A673 (cell line): Measurements from ENCODE around the gene ABHD10. TPM values are rescaled to one million over a fixed set of nuclear protein-coding genes. Genes with fewer than 3 reads are reported as not detected.
A peak's percentile ranks its signal among the peaks of the same experiment; 100 is the strongest.

Source experiments
- BruUV-seq: library from RNA; stranded (reverse); fragments of 400-500 nt; replicated peaks from 2 replicates; lab custom pipeline; 2021; lab: Mats Ljungman, UMichigan
- CTCF ChIA-PET: fragments of 300-600 bp; sonication (Branson Sonifier 250); formaldehyde crosslinking; loops from one replicate; lab custom pipeline; 2022; ENCODE audit warnings: antibody characterized with exemption; lab: Charles Lee
- POLR2A ChIA-PET: fragments of 300-600 bp; sonication (Branson Sonifier 250); formaldehyde crosslinking; loops from one replicate; lab custom pipeline; 2022; ENCODE audit warnings: antibody characterized with exemption; ENCODE audit not compliant: low non-redundant PET; lab: Charles Lee
- DNase-seq: peaks from one replicate; pipeline ENCODE4 v3.0.0-alpha.2; 2015; ENCODE audit warnings: low spot score
- H3K27ac ChIP-seq: fragments of 200-600 bp; sonication (generic); 2 replicates; pipeline ENCODE4 v1.5.1; 2016; ENCODE audit warnings: mixed run types, low read depth, mild to moderate bottlenecking, mixed read lengths, antibody characterized with exemption, low read length; ENCODE audit not compliant: poor library complexity, severe bottlenecking
- H3K27me3 ChIP-seq: fragments of 200-600 bp; sonication (generic); replicated peaks from 2 replicates; pipeline ENCODE4 v1.6.1; 2017; ENCODE audit warnings: mixed run types, low read depth, mild to moderate bottlenecking, mixed read lengths, antibody characterized with exemption, low read length; ENCODE audit not compliant: insufficient read depth, poor library complexity
- H3K36me3 ChIP-seq: fragments of 200-600 bp; sonication (generic); 2 replicates; pipeline ENCODE4 v1.6.1; 2016; ENCODE audit warnings: mixed run types, mild to moderate bottlenecking, mixed read lengths, antibody characterized with exemption, low read length; ENCODE audit not compliant: insufficient read depth, poor library complexity, severe bottlenecking
- H3K4me1 ChIP-seq: fragments of 200-600 bp; sonication (generic); 2 replicates; pipeline ENCODE4 v1.6.1; 2017; ENCODE audit warnings: mixed run types, mild to moderate bottlenecking, mixed read lengths, antibody characterized with exemption, low read length; ENCODE audit not compliant: insufficient read depth, poor library complexity, severe bottlenecking
- H3K4me3 ChIP-seq: fragments of 200-600 bp; sonication (generic); 2 replicates; pipeline ENCODE4 v1.5.1; 2016; ENCODE audit warnings: low read depth, mixed run types, mild to moderate bottlenecking, mixed read lengths, low read length; ENCODE audit not compliant: poor library complexity, severe bottlenecking
- H3K9me3 ChIP-seq: fragments of 200-600 bp; sonication (generic); 2 replicates; pipeline ENCODE4 v1.6.1; 2016; ENCODE audit warnings: mixed run types, low read depth, mild to moderate bottlenecking, mixed read lengths, antibody characterized with exemption, low read length; ENCODE audit not compliant: poor library complexity, severe bottlenecking
- CTCF ChIP-seq: fragments of 300-800, 200-600 bp; sonication (generic); conservative IDR thresholded peaks from 2 replicates; pipeline ENCODE4 v1.5.1; 2017; ENCODE audit warnings: low read depth, mild to moderate bottlenecking, antibody characterized with exemption, low read length, moderate library complexity, mixed read lengths
- EZH2 ChIP-seq: fragments of 200-600 bp; sonication (generic); IDR thresholded peaks from 2 replicates; pipeline ENCODE4 v1.6.1; 2017; ENCODE audit warnings: borderline replicate concordance, low read depth, mild to moderate bottlenecking, mixed read lengths, antibody characterized with exemption, low read length; ENCODE audit not compliant: poor library complexity, severe bottlenecking
- intact Hi-C: fragments of 100-400 bp; cut with micrococcal nuclease; formaldehyde crosslinking; loops from one replicate; pipeline ENCODE4 v1.10.0; 2022; ENCODE audit not compliant: unreplicated experiment
- total RNA-seq: library from RNA; stranded (reverse); gene quantifications from 2 replicates; pipeline ENCODE4 v1.2.3, GENCODE V29; 2021

ABHD10 gene
- total RNA-seq, 1 experiment from 2014 or later, result 40.7 TPM

- ChIA-PET CTCF (no interaction called here), POLR2A (no interaction called here)
- peaks cover 39% of the 10 kb centered on the region for H3K4me1 ChIP-seq
- H3K36me3 ChIP-seq, result no peaks in the 10 kb centered on the region
- H3K27me3 ChIP-seq, result no peaks in the 10 kb centered on the region
- H3K27ac ChIP-seq, result no peak overlapping the region
- no peak for DNase-seq
- H3K4me3 ChIP-seq, result no peak overlapping the region
- intact Hi-C loops, result no loop called here
- no peaks in the 10 kb centered on the region for H3K9me3 ChIP-seq
- TF ChIP-seq CTCF (no peak), EZH2 (no peak)
- BruUV-seq, result no TSS peak
Measured at GRCh38 chr3:112009670-112010069, 30.8 kb downstream of the ABHD10 start.

- POLR2A ChIA-PET, result no interaction called here
- peak; percentile 43 for DNase-seq
Measured at GRCh38 chr3:112010636-112011035, 31.8 kb downstream of the ABHD10 start.

GRCh38 chr3:112011376-112011940 lies 32.6 kb downstream of the ABHD10 start:
- H3K27ac ChIP-seq, result no peak overlapping the region
- no peaks in the 10 kb centered on the region for H3K36me3 ChIP-seq
- intact Hi-C loops, result no loop called here
- CTCF ChIA-PET, result interaction anchor here (0.7 to 3.5 kb wide), 2 partner anchors 22 to 313 kb away, joined by 4 to 24 read pairs; no protein-coding TSS in a partner anchor
- peaks cover 39% of the 10 kb centered on the region for H3K4me1 ChIP-seq
- POLR2A ChIA-PET, result interaction anchor here (0.7 kb wide), 1 partner anchor 33 kb away, joined by 3 read pairs; no protein-coding TSS in a partner anchor
- H3K9me3 ChIP-seq, result no peaks in the 10 kb centered on the region
- H3K27me3 ChIP-seq, result no peaks in the 10 kb centered on the region
- no peak overlapping the region for H3K4me3 ChIP-seq
- TF ChIP-seq EZH2, result no peak
- no peak for TF ChIP-seq CTCF
- DNase-seq, result no peak
- no TSS peak for BruUV-seq

More at GRCh38 chr3:112010636-112011035, 31.8 kb downstream of the ABHD10 start:
- no peak for TF ChIP-seq EZH2
- TF ChIP-seq CTCF, result no peak
- Histone ChIP-seq H3K36me3 (no peaks in the 10 kb centered on the region), H3K4me3 (no peak overlapping the region), H3K27me3 (no peaks in the 10 kb centered on the region), H3K9me3 (no peaks in the 10 kb centered on the region), H3K27ac (no peak overlapping the region), H3K4me1 (peaks cover 39% of the 10 kb centered on the region)
- intact Hi-C loops, result no loop called here
- CTCF ChIA-PET, result no interaction called here
- BruUV-seq, result no TSS peak
